Raji (cell line): ENCODE results near the gene DNAJC15.

ENCODE experiments used
- POLR2A ChIP-seq: IDR thresholded peaks from 2 replicates; pipeline ENCODE4 v1.6.1; 2011; ENCODE audit warnings: low read depth, low read length, control low read depth; ENCODE audit not compliant: insufficient read depth

DNAJC15 gene

DNA sequence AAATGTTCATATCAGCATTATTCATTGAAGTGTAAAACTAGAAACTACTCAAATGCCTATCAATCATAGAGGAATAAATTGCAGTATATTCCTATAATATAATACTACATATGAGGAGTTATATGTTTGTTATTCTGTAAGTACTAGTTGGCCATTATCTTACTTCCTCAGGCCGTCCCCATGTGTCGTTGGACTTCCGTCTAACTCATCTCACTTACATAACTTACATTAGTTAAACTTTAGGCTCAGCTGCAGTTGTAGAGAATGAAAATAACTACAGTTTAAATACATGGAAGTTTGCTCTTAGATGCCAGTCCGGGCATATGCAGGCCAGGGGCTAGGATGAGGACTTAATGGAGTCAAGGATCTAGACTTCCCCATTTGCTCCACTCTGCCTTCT lies 22.7 kb upstream of the DNAJC15 start:
- no peak for TF ChIP-seq POLR2A

DNA sequence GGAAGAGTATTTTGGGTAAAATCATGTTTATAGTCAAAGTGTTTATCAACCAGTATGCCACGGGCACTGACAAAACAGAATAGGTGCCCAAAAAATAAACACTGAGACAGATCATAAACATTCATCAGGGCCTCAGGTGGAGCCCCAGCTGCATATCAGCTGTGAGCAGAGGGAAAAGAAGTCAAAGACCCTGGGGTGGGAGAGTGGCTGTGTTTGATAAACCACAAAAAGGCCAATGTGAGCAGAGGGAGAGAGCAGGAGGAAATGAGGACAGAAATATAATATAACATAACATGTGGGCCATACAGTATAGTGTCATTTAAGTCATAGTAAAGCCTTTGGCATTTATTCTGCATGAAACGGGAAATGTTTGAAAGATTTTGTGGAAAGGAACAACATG lies 21.4 kb upstream of the DNAJC15 start:
- no peak for TF ChIP-seq POLR2A

DNA sequence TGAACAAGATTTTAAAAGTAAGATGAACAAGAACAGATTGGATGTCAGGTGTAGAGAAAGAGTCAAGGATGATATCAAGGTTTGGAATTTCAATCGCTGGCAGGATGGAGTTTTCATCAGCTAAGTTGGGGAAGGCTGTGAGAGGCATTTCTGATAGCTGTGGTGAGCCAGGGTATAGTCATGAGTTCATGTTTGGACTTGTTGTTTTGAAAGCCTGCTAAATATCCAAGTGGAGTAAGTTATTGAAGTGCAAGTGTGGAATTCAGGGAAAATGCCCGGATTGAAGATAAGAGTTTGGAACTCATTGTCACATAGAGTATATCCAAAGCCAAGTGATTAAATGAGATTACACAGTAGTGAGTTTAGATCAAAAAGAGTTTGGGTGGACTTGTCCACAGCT lies 20.4 kb upstream of the DNAJC15 start:
- TF ChIP-seq POLR2A, result no peak

DNA sequence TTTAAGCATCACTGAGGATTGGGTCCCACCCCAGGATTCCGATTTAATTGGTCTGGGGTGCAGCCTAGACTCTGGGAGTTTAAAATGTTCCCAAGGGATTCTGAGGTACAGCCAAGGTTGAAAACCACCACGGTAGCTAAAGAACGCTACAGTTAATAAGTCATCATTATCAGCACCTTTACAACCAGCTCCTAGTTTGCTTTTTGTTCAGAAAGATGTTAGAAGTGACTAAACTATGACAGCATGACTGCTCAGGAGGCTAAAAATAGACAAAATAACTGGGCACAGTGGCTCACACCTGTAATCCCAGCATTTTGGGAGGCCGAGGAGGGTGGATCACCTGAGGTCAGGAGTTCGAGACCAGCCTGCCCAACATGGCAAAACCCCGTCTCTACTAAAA lies 19.7 kb upstream of the DNAJC15 start:
- no peak for TF ChIP-seq POLR2A

DNA sequence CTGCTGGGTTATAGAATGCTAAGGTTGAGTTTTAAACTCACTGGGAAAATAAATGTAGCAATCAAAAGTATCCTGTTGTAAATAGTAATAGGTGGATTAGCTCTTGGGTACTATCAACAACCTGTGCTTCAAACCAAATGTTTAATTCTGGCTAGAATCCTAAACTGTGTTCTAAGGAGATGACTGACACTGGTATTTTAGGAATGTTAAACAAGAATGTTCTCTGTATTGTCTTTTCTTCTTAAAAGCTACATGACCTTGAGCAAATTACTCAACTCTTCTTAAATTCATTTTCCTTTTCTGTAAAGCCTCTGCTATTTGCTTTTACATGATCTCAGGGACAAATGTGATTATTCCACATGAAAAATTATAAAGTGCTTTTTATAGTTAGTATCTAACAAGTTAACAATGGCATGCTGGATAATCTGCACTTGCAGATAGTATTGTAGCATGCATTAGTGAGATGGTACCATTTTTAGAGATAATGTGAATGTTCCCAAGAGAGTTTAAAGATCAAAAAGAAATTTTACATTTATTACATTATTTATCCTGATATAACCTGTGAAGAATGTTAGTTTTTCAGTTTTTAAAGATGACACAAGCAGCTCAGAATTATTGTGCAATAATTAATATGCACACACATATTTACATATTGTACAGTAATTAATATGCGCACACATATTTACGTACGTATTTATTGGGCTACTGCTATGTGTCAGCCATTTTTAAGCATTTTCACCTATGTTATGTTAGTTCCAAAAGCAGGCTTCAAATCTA lies 17.7 kb upstream of the DNAJC15 start:
- no peak for TF ChIP-seq POLR2A

DNA sequence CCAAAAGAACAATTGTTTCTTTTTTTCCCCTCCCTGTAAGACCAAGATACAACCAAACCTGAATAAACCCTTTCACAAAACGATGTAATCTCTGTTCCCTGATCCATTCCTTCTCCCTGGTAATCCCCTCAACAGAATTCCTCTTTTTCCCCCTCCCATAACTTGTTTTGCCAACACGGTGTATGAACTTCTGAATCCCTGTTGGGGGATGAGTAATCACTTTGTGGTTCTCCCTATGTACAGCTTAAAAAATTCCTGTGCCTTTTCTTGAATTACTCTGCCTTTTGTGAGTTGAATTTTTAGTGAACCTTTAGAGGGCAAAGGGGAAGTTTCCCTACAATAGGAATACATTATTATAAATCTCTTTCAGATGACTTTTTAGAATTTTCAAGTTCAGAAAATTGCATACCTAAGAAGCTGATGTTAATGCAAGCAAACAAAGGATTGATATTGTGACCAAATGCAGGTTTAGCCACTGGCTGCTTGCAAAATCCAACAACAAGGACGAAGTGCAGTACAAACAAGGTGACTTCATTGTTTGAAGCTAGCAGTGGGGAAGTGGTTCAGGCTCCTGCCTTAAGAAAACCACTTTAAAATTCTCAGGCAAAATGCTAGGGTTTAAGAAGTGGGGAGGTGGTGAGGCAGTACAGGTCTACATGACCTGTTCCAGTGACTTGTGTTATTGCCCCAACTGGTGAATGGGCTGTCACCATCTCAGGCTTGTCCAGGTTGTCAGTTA lies 16.3 kb upstream of the DNAJC15 start:
- no peak for TF ChIP-seq POLR2A

DNA sequence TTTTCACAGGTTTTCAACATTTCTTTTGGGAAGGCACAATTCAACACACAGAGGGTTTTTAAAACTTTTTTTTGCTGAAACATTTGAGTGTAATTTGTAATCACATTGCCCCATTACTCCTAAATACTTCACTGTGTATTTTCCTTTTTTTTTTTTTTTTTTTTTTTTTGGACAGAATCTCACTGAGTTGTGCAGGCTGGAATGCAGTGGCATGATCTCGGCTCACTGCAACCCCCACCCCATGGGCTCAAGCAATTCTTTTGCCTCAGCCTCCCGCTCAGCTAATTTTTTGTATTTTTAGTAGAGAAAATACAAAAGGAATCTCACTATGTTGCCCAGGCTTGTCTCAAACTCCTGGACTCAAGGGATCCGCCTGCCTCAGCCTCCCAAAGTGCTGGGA lies 14.8 kb upstream of the DNAJC15 start:
- no peak for TF ChIP-seq POLR2A

DNA sequence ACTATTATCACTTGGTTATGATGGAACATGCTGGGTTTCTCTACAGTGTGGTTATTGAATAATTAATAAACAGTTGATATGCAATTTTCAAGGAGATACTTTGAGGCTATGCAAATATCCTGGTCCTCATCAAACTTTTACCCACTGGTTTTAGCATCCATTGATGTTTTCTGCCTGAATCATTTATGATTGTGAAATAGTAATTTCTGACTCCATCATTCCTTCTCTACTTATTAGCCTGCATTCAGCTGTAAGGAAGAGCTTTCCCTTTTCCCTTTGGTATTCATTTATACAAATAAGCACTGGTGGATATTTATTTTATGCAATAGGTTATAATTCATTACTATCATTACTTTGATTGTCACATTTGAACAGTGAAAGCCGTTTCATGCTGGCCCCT lies 13.9 kb upstream of the DNAJC15 start:
- no peak for TF ChIP-seq POLR2A

DNA sequence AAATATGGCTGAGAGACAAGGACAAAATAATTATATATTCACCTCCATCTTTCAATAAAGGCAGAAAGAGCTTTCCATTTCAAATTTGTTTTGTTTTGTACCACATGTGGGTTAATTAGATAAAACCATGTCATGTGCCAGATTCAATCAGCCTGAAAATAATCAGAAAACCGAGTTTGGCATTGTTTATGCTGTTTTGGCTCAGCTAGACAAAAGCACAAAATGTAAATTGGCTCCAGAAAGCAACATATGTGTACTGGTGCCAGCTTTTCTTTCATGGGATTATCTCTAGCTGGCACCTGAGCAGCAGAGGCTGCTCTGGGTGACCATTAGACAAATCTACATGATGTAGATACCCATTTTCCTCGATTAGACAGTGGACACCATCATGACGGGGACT lies 9.2 kb upstream of the DNAJC15 start:
- no peak for TF ChIP-seq POLR2A

DNA sequence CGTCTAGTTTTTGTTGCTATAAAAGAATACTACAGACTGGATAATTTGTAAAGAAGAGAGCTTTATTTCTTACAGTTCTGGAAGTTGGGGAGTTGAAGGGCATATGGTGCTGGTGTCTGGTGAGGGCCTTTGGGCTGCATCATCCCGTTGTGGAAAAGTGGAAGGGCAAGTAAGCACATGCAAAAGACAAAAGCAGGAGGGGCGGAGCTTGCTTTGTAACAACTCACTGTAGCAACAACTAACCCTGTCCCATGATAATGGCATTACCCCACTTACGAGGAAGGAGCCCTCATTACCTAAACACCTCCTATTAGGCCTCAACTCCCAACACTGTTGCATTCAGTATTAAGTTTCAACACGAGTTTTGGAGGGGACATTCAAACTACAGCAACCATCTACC lies 7.2 kb upstream of the DNAJC15 start:
- TF ChIP-seq POLR2A, result no peak

DNA sequence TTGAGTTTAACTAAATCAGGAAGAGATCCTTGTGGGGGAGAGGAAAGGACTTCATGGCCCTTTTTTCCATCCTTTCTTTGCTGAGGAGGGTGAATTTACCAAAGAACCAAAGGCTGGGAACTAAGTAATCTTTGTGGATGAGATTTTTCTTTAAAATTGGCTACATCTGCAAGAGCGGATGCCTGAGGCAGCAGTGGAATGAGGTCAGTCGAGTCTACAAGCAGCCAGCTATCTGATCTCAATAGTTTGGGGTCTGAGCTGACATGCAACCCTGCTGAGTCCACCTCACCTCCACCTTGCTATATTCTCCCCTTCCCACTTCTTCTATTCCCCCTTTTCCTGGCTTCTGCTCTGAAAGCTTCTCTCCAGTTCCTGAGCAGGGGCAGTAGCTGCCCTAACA lies 3.6 kb upstream of the DNAJC15 start:
- no peak for TF ChIP-seq POLR2A

DNA sequence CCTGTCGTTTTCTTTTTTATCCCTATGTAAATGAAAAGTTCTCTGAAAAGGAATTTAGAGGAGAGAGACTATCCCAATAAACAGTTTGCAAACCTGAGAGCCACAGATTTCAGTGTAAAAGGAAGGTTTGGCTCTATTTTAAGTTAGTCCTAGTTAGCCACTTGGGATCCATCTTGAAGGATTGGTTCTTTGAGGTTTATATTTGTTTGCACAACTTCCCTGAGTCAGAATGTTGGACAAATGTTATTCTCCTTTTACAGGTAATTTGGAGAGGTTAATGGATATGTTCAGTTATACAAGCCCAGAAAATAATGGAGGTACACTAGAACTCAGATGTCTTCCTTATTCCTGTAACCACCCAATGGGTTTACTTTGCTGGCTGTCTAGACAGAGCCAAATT lies 2.6 kb upstream of the DNAJC15 start:
- no peak for TF ChIP-seq POLR2A

DNA sequence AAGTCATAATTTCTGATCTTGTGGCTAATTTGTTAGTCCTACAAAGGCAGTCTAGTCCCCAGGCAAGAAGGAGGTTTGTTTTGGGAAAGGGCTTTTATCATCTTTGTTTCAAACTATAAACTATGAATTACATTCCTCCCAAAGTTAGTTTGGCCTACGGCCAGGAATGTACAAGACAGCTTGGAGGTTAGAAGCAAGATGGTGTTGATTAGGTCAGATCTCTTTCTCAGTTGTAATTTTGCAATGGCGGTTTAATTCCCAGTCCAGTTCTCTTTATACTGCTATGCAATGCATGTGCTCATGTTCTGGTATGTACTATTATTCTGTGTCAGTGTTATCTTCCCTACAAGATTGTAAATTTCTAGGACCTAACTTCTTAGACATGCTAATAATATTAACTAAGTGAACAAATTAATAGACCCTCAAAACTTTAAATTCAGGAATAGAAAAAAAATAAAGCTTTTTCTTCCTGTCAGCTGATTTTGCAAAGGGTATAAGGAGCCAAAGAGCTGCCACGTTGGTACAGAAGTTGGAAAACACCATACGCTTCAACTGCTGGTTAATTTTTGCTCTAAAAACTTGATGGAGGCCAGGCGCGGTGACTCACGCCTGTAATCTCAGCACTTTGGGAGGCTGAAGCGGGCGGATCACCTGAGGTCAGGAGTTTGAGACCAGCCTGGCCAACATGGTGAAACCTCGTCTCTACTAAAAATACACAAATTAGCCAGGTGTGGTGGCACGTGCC lies 1.3 kb upstream of the DNAJC15 start:
- TF ChIP-seq POLR2A, result no peak

DNA sequence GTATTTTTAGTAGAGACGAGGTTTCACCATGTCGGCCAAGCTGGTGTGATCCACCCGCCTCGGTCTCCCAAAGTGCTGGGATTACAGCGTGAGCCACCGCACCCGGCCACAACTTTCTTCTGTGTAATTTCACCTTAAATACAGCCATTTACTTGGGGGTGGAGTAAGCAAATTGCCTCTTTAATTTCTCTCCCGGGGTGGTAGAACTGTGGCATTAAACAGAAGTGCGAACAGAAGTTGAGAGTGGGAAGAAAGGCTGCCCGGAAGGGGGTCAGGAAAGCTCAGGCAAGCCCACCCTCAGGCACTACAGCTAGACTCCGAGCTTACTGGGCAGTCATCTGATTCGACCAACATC lies 475 bp upstream of the DNAJC15 start:
- no peak for TF ChIP-seq POLR2A

DNA sequence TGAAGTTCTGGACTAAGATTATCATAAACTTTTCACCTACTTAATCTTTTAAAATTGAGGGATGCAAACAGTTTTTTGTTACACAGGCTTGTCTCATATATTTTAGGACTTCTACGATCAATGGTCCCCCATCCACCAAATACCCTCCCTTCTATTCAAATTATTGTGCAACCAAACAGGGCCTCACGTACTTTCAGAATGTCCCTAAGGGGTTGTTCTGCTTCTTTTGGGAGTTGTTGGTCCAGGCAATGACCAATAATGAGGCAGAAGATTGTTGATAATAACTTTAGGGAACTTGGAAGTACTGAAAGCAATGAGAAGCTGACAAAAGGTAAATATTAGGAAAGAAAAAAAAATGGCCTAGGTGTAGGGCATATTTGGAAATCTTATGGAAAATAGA lies 2.9 kb downstream of the DNAJC15 start:
- no peak for TF ChIP-seq POLR2A

DNA sequence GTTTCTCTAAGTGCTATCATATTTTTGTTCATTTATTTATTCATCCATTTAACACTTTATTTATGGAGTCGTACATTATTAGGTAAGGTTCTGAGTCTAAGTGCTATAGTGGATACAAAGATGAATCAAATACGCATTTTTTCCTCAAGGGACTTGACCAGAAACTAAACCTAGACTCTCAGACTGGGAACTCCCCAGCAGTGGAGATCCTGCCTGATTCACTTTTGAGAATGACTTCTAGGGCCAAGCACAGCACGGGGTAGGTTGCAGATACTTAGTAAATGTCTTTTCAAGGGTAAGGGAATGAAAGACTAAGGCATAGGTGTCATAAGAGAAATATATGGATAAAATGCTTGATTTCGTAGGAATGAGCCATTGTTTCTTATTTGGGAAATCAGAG lies 7.2 kb downstream of the DNAJC15 start:
- no peak for TF ChIP-seq POLR2A
